Mammary epithelial cell (primary cell): ENCODE data around the gene CSAG1.
"Not testable (repeated sequence)": the region's sequence is repeated elsewhere in the genome, so short reads cannot be mapped to it uniquely, and the experiment has no call there.

Experiments
- CTCF ChIP-seq, 2 donors: IDR thresholded peaks in 1 of 2; conservative IDR thresholded peaks in 1 of 2; 2 replicates each; pipeline ENCODE4 v1.5.1; 2011 to 2012; ENCODE audit warnings: inconsistent platforms in 2 of 2, low read length in 2 of 2, mild to moderate bottlenecking in 2 of 2, control low read depth in 1 of 2, low read depth in 1 of 2; ENCODE audit not compliant: insufficient read depth in 1 of 2; ENCODE audit errors: extremely low read depth in 1 of 2
- EZH2 ChIP-seq: IDR thresholded peaks from 2 replicates; pipeline ENCODE4 v1.6.1; 2012; ENCODE audit warnings: low read length, inconsistent platforms, borderline replicate concordance

DNA sequence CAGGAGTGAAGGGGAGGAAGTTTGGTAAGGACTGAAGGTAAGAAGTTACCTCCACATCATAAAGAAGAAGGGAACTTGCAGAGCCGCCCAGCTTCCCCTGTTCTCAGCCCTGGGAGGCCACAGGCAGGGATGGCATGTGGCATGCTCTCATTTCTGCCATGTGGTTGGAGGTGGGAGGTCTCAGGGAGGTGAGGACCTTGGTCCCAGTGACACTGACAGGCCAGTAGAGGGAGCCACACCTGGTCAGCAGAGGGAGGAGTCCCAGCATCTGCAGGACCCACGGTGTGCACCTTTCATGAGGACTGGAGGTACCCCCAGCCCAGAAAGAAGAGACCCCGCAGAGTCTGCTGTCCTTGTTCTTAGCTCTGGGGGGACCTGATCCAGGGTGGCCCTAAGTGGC is 52.5 kb downstream of the CSAG1 start:
- not testable (repeated sequence) for TF ChIP-seq CTCF (conservative IDR thresholded peaks at IDR 0.05 in 1 of 2, IDR thresholded peaks at IDR 0.05 in 1 of 2; ENCODE audit: extremely low read depth in 1 of 2, insufficient read depth in 1 of 2, low read depth in 1 of 2, low read length in 2 of 2); EZH2
